NCI-H526 (cell line): ENCODE results near the gene COBL.

Experiments
- DNase-seq, 2 experiments: peaks; one replicate each; lab custom pipeline; 2025; lab: John Stamatoyannopoulos, UW

Gene COBL

DNA sequence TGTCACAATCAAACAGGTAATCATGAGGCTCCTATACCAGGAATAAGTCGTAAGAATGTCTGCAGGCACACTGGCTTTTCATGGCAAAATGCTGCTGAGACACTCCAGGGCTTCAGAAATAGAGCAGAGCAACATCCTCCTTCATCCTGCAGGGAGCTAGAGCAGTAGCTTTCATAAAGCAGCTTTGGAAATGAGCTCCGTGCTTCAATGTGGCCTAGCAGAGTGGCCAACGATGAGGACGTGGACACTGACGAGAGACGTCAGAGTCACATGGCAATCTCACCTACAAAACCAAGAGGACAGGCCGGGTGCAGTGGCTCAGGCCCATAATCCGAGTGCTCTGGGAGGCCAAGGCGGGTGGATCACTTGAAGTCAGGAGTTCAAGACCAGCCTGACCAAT, 9.8 kb downstream of the COBL start:
- DNase-seq, result no peak

DNA sequence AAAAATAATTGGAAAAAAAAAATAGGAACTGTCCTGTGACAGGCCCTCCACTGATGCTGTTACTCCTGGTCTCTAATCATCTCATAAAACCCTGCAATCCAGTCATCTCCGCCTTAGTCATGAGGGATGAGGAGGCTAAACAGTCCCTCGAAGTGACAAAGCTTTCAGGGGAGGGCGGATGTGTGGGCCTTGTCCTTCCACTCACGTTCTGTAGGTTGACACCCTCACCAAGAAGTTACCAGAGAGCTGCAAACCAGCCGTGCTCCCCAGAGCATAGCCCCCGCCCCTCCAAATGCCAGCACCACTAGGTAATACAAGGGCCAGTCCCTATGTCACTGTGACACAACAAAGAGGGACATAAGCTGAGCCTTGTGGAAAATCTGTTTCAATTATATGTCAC, 11.9 kb downstream of the COBL start:
- no peak for DNase-seq

DNA sequence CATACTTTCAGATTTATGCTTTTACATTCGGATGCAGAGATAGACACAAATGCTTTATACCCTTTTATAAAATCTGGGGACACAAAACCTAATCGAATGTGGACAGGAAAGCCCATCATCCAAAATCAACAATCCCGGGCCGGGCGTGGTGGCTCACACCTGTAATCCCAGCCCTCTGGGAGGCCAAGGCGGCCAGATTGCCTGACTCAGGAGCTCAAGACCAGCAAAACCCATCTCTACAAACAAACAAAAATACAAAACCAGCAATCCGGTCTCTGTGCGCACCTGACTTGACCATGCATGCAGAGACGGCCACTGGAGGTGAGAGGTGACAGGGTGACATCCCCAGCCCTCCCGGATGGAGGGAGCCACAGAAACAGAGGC, 13.5 kb downstream of the COBL start:
- DNase-seq, result no peak

DNA sequence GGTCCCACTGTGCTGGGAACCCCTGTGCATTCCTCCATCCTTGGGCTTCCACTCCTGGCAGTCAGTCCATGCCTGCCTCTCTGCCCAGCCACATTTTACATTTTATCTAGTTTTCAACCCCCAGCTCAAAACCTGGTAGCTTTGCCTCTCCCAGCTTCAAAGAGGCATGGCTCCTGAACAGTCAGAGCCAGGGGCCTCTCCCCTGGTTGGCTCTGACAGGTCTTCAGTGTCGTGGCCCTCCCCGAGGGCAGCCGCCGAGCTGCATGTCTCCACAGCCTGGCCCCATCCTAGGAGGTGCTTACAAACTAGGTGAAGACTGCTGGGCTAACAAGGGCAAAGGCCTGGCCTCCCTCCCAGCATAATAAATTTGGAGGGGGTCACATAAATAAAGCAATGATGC, 14.8 kb downstream of the COBL start:
- DNase-seq, result no peak

DNA sequence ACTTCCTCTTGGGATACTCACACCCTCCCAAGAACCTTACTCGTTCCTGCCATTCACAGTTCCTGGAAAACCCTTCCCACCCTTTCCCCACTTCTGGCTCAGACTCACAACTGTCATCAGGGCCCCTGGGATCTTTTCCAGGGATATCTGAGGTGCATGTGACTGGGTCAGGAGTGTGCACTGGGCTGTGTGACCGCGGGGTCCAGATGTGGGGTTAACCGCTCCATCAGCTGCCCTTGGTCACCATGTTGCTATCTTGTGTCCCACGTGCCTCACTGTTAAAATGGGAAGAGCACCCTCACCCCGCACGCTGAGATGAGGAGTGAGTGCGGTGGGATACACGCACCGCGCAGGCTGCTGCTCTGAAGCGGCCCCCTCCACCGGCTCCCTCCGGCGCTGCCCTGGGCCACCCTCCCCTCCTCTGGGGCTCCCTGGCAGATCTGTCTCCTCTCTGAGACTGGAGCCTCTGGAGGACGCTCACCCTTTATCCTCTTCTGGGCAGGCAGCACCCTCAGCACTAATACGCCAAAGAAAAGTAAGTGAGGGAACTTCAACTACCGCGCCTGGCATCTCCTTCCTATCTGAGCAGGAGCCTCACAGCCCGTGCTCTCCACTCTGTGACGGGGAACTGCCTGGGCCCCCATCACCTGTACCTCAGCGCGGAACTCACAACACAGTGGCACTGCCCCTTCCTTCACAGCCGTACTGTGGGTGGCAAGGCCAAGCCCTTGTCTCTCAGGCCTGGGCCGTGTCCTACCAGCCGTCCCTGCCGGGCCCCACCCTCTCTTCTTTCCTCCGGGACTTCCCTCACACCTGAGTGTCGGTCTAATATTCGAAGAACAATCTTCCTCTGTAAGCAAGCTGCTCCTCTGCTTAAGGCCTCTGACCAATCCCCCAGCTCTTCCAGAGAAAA, 15.6 kb downstream of the COBL start:
- DNase-seq, result no peak

DNA sequence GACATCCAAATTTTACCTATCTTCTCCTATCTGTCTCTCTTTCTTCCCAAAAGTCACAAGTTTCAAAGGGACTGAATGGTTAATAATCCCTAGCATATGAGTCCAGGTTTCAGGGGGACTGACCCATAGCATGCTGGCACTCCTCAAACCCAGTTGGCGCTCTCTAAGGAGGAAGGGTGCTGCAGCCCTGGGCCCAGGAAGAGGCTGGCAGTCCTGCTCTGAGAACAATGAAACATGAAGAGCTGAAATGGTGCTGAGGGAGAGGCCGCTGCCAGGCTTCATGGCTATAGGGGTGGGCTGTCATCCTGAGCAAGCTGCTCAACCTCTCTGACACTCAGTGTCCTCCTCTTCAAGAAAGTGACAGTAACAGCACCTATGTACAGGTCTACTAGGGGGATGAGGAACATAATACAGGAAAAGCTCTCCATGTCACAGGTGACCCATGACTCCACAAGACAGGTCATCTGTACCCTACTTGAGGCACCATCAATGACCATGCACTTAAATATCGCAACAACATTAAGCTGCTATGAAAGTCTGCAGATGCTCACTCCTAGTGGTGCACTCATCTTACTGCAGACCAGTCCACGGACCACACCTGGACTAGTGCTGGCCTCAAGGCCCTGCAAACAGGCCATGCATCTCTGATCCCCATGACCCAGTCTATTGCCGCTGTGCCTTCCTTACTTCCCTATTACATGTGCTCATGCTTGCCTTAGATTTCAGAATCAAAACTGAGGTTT, 17.0 kb downstream of the COBL start:
- DNase-seq, result no peak

DNA sequence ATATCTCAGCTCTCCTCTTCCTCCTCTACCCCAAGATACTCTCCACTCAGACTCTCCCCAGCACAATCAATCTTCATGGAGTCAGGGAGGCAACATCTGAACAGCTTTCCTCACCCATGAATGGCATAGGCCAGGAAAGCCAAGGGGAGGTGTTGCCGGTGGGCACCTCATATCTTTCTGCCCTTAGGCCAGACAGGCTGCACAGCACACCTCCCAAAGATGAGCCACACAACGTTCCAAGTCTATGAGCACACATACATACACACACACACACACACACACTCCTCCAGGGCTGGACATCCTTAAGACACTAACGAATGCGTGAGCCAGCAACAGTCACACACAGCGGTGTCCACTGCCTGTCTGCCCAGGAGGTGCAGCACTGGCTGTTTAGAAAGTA, 17.7 kb downstream of the COBL start:
- no peak for DNase-seq

GRCh38 chr7:51297986-51298385, 18.6 kb downstream of the COBL start:
- DNase-seq, result no peak

GRCh38 chr7:51295440-51296245, 21.0 kb downstream of the COBL start:
- peak; percentile 68 to 76 for DNase-seq

DNA sequence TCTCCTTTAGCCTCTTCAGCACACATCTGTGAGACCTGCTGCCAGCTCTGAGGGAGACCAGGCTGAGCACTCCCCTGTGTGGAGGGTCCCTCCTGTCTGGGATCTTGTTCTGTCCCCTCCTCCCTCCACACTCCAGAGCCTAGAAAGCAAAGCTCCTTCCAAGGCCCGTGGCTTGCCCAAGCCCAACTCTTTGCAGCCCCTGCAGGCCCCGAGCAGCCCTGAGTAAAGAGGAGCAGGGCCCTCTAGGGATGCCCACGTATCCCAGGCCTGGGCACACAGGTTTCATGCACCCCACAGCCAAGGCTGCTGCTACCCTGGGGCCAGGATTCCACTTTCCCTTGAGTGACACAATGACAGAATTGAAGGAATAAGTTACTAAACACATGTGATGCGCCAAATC, 24.0 kb downstream of the COBL start:
- DNase-seq, result no peak

GRCh38 chr7:51290702-51291540, 25.7 kb downstream of the COBL start:
- DNase-seq, result no peak

GRCh38 chr7:51290304-51290637, 26.3 kb downstream of the COBL start:
- no peak for DNase-seq

GRCh38 chr7:51289623-51290303, 26.8 kb downstream of the COBL start:
- DNase-seq, result peak in 1 of 2 experiments; percentile 26

DNA sequence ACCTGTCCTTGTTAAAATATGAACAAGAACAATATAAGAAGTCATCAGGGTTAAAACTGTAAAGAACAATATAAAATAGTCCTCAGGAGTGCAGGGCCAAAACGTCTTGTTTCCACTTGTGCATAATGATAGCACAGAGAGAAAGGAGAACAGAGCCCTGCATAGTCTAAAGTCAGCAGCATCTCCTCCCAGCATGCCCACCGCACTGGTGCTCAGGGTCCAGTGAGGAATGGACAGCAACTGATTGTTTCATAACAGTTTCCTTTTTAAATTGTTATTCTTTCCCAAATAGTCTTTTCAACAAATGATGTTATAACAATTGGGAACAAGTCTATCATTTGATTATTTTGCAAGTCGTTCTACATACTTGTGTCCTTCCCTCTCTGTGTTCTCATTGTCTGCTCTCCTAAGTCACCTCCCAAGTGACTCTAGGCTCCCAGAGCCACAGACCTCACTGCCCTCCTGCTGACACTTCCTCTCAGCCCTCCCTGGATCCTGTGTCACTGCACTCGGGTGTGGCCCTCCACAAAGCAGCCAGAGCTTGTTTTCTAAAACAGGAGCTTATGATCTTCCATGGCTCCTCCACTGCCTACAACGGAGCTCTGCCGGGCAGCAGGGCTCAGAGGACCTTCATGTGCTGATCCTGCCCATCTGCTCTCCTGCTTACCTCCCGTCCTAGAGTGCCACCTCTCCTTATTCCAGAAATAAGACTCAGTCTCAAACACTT, 27.6 kb downstream of the COBL start:
- no peak for DNase-seq

DNA sequence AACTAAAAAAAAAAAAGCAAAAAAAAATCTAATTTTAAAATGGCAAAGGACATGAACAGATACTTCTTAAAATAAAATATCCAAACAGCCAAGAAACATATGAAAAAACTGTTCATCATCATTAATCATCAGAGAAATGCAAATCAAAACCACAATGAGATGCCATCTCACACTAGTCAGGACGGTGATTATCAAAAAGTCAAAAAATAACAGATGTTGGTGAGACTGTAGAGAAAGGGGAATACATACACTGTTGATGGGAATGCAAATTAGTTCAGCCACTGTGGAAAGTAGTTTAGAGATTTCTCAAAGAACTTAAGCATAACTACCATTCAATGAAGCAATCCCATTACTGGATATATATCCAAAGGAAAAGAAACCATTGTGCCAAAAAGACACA, 30.2 kb downstream of the COBL start:
- no peak for DNase-seq

DNA sequence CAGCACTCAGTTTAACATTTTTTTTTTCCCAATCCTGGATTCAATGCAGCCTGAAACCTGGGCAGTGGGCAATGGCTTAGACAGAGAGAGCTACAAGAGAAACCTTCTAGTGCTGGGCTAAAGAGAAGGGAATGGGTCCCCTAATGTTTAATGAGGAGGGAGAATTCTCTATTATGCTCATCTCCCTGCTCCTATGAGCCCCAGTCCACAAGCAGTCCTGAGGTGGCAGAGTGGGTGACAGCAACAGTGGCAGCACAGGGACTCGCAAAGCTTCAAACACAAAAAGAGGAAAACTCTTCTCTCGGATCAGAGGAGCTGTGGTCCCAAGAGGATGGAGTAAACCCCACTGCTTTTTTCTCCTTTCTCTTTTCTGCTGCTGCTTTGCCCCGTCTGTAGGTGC, 36.5 kb downstream of the COBL start:
- no peak for DNase-seq

GRCh38 chr7:51279391-51280023, 37.1 kb downstream of the COBL start:
- no peak for DNase-seq

- peak in 1 of 2 experiments; percentile 34 for DNase-seq
Measured at GRCh38 chr7:51278797-51279196, 37.8 kb downstream of the COBL start.

DNA sequence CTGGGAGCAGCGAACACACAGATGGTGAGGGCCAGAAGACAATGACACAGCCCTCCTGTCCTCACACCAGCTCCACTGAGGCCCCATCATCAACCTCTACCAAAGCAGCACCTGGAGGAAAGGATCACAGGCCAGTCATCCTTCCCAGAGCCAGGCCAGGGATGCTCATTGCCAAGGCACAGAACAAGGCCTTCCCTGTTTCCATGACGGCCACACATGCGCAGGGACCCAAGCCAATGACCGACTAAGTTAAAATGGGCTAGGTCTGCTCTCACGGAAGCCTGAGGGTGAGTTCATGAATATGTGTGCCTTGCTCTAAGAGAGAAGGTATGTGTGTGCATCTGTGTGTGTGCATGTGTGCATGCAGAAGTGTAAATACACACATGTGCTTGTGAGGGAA, 39.6 kb downstream of the COBL start:
- no peak for DNase-seq

DNA sequence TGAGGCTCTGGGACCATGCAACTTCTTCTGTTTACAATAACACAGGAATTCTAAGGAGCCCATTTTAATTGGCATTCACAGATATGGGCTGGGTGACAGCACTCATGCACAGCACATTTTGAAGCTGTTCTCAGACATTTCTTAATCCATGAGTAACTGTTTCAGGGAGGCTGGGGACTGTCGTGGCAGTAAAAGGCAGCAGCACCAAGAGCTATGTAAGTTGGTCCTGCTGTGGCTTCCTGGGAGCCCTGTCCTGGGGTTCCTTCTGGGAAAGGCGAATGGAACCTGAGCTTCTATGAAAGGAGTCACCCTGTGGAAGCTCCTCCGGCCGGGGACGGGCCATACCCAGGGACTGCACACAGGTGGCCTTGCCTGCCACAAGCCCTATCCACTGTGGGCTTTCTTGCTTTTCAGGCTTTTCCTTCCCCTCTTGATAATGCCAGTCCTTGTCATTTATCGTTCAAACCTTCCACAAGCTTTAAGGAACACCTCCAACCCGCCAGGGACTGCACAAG, 40.5 kb downstream of the COBL start:
- DNase-seq, result peak in 1 of 2 experiments; percentile 77
